ENCODE results near the gene HBG1.

DNA sequence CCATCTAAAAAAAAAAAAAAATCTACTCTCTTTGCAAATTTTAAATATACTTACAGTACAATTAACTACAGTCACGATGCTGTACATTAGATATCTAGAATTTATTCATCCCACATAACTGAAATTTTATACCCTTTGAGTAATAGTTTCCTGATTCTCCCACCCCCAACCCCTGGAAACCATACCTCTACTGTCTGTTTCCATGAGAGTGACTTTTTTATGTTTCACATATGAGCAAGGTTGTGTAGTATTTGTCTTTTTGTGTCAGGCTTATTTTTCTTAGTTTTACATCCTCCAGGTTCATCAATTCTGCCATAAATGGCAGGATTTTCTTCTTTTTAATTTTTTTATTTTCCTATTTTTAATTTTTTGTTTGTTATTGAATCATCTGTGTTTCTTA lies 26.0 kb downstream of the HBG1 start:
- TF ChIP-seq EZH2 (IDR thresholded peaks at IDR 0.05; ENCODE audit: low read length) = no peak
- TF ChIP-seq CTCF (optimal IDR thresholded peaks at IDR 0.05 in 1 of 3, IDR thresholded peaks at IDR 0.05 in 1 of 3, conservative IDR thresholded peaks at IDR 0.05 in 1 of 3; ENCODE audit: extremely low read depth in 1 of 3, insufficient read depth in 2 of 3, low read length in 3 of 3) = no peak
